Common myeloid progenitor, CD34-positive (primary cell): ENCODE data around the gene ADGRE3.
"Not testable (repeated sequence)": the region's sequence is repeated elsewhere in the genome, so short reads cannot be mapped to it uniquely, and the experiment has no call there.

ENCODE experiments used
- CTCF ChIA-PET: fragments of 350-600 bp; sonication (Branson Sonifier 250); formaldehyde crosslinking; loops from one replicate; lab custom pipeline; 2021; ENCODE audit warnings: antibody characterized with exemption; lab: Charles Lee
- POLR2A ChIA-PET: fragments of 350-600 bp; sonication (Branson Sonifier 250); formaldehyde crosslinking; loops from one replicate; lab custom pipeline; 2021; ENCODE audit warnings: antibody characterized with exemption; lab: Charles Lee
- DNase-seq, 3 donors: peaks; one replicate each; pipeline versions ENCODE4 v3.0.0 to v3.0.0-alpha.2; 2013
- H3K27ac ChIP-seq, 2 experiments: 1 replicate in 1 of 2; 2 replicates in 1 of 2; pipeline ENCODE4 v1.7.0; 2013; ENCODE audit warnings: inconsistent platforms in 2 of 2, low read length in 2 of 2, mild to moderate bottlenecking in 2 of 2, low read depth in 1 of 2, moderate library complexity in 1 of 2; ENCODE audit not compliant: severe bottlenecking in 2 of 2, insufficient read depth in 1 of 2, poor library complexity in 1 of 2
- H3K27me3 ChIP-seq, 5 experiments: replicated peaks in 2 of 5; 1 replicate in 3 of 5; 2 replicates in 2 of 5; pipeline versions ENCODE4 v1.6.1 to v1.7.0; 2013; ENCODE audit warnings: low read length in 4 of 5, mild to moderate bottlenecking in 2 of 5, moderate library complexity in 2 of 5, inconsistent platforms in 1 of 5; ENCODE audit not compliant: insufficient read depth in 5 of 5, control insufficient read depth in 4 of 5
- H3K36me3 ChIP-seq, 4 experiments: 1 replicate in 2 of 4; 2 replicates in 2 of 4; pipeline versions ENCODE4 v1.6.1 to v1.7.0; 2013; ENCODE audit warnings: low read length in 3 of 4, control low read depth in 1 of 4, mild to moderate bottlenecking in 1 of 4; ENCODE audit not compliant: control insufficient read depth in 4 of 4, insufficient read depth in 4 of 4
- H3K4me1 ChIP-seq, 4 experiments: 1 replicate in 3 of 4; 2 replicates in 1 of 4; pipeline versions ENCODE4 v1.6.1 to v1.7.1; 2013; ENCODE audit warnings: low read length in 3 of 4, mild to moderate bottlenecking in 3 of 4, control low read depth in 1 of 4, inconsistent platforms in 1 of 4, moderate library complexity in 1 of 4; ENCODE audit not compliant: control insufficient read depth in 4 of 4, insufficient read depth in 4 of 4; ENCODE audit errors: control extremely low read depth in 1 of 4
- H3K4me3 ChIP-seq, 7 experiments: 1 replicate in 4 of 7; 2 replicates in 3 of 7; pipeline versions ENCODE4 v1.5.1 to v1.7.0; 2013; ENCODE audit warnings: mild to moderate bottlenecking in 7 of 7, low read length in 6 of 7, moderate library complexity in 6 of 7, inconsistent platforms in 2 of 7, low read depth in 2 of 7, control low read depth in 1 of 7; ENCODE audit not compliant: insufficient read depth in 4 of 7, control insufficient read depth in 1 of 7; ENCODE audit errors: extremely low read depth in 1 of 7
- H3K9me3 ChIP-seq, 5 experiments: 1 replicate in 4 of 5; 2 replicates in 1 of 5; pipeline versions ENCODE4 v1.6.1 to v1.7.1; 2013; ENCODE audit warnings: low read length in 4 of 5, mild to moderate bottlenecking in 2 of 5, inconsistent platforms in 1 of 5, low read depth in 1 of 5, moderate library complexity in 1 of 5; ENCODE audit not compliant: control insufficient read depth in 4 of 5, insufficient read depth in 2 of 5; ENCODE audit errors: control extremely low read depth in 1 of 5
- WGBS: methylation state at CpG from one replicate; pipeline ENCODE4 v1.1.5; 2013; ENCODE audit not compliant: insufficient coverage; 5-methylcytosine and 5-hydroxymethylcytosine counted together

The ADGRE3 gene

DNA sequence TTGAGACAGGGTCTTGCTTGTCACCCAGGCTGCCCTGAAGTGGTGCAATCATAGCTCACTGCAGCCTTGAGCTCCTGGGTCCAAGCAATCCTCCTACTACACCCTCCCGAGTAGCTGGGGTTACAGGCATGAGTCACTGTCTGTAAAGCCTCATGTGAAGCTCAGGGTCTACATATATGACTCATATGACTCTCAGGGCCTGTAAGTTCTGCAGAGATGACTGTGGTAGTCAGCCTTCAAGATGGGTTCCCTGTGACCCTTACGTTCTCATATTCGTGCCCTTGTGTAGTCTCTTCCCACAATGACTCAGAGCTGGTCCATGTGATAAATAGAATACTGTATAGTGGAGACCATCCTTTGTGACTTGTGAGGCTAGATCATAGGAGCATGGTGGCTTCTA is 89.5 kb downstream of the ADGRE3 start:
- DNase-seq: peak in 1 of 3 donors; percentile 47
- H3K4me3 ChIP-seq, H3K36me3 ChIP-seq, POLR2A ChIA-PET, H3K4me1 ChIP-seq, H3K27ac ChIP-seq, CTCF ChIA-PET, H3K9me3 ChIP-seq, H3K27me3 ChIP-seq: not testable (repeated sequence)
- no CpG with 5 or more reads among the region's 3 CpGs for WGBS

DNA sequence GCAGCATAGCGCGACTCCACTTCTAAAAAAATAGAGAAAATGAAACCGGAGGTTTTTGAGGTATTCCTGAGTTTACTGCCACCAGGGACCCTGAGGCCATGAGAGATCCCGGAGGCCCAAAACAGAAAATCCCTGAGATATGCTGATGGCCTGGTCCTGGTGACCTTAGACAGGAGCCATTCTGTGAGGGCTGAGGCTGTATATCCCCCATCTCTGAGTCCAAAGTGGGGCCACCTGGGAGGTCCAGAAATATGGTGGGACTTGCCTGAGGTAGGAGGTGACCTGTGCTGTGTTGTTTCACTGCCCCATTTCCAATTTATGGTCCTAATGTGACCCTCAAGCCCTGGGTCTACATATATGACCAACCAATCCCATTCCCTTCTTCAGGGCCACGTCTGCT is 90.3 kb downstream of the ADGRE3 start:
- H3K4me3 ChIP-seq, POLR2A ChIA-PET, CTCF ChIA-PET, H3K9me3 ChIP-seq, DNase-seq, H3K4me1 ChIP-seq, H3K27me3 ChIP-seq, H3K27ac ChIP-seq, H3K36me3 ChIP-seq: not testable (repeated sequence)
- WGBS: 85% methylated on average over 2 of the region's 5 CpGs

DNA sequence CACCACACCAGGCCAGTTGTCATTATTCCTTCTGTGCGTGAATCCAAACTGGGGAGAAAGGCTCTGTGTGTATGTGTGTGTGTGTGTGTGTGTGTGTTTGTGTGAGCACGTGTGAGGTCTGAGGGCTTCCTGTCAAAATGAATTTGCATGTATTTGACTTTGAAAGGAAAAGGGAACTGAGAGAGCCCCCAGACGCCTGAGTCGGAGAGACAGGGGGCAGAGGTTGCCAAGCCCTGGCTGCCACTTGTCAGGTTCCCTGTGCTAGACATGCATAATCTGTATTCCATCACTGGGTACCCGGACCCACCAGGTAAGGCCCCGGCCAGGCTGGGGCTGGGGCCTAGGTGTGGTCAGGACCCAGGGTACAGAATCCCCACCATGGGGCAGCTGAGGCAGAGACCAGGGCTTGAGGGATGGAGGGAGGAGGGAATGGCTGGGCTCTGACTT is 91.7 kb downstream of the ADGRE3 start, which contains the start of gene CLEC17A:
Gene CLEC17A (plus strand): TSS at position 191 of the 447 bp plus-strand sequence. CDS start 77 bp downstream, at position 268.
- CTCF ChIA-PET: no interaction called here
- Histone ChIP-seq H3K4me1 (peaks cover 0 to 9% (median 6%) of the 10 kb centered on the region in 4 experiments), H3K27ac (no peak within 1 kb of the TSS), H3K4me3 (no peak within 1 kb of the TSS), H3K27me3 (no peaks in the 10 kb centered on the region), H3K36me3 (no peaks in the 10 kb centered on the region), H3K9me3 (no peaks in the 10 kb centered on the region)
- peak; percentile 57 to 87 (median 85) for DNase-seq
- POLR2A ChIA-PET: no interaction called here
- WGBS: 11% methylated on average over 5 of the region's 6 CpGs

DNA sequence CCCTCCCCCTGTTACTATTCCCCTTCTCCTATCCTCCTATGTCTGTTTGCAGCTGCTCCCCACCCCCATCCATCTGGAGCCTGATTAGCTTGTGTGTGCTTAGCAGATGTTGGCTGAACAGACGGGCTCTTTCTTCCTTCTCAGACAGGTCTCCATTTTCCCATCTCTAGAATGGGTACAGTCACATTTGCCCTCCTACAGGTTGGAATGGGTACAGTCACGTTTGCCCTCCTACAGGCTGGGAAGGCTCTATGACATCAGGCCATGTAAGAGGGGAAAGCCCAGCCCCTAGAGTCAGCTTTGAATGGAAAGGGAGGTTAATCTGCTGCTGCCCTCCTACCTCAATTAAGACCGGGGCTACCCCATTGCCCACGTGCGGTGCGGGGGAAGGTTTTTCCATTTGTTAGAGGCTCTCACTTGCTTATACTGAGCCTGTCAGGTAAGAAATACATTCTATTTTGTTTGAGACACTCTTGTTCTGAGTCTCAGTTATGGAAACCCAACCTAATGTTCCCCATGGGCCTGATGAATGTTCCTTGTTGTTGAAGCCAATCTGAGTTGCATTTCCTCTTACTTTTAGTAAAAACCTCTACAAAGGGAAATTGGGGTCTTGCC is 93.9 kb downstream of the ADGRE3 start:
- DNase-seq: no peak
- WGBS: 100% methylated on average over 5 of the region's 6 CpGs
- POLR2A ChIA-PET: no interaction called here

DNA sequence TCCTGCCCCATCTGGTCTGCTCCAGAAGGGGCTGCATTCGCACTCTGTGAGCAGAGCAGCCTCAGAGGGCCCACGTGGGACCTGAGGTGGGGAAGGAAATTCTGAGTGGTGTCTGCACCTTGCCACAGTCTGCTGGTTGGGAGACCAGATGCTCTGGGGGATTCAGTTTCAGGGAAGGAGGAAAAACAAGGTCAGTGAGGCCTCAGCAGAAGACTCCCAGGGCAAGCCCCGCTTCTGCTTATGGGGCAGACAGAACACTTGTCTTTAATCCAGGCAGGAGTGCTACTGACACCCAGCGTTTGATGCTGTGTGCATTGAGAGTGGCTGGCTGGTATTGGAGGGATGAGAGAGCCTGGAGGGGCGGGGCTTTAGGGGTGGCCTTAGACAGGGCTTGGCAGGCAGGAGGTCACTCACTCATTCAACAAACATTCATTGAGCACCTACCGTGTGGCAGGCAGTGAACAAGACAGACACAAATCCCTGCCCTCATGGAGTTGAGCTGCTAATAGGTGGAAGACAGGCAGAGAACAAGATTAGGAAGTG is 96.7 kb downstream of the ADGRE3 start:
- ChIA-PET POLR2A (no interaction called here), CTCF (interaction anchor here (12.4 kb wide), 1 partner anchor 109 kb away, joined by 290 read pairs; the partner anchor contains the start of gene ZNF333)
- H3K4me1 ChIP-seq: peaks cover 0 to 8% (median 6%) of the 10 kb centered on the region in 4 experiments

More for the DNA sequence above, 93.9 kb downstream of the ADGRE3 start:
- H3K4me1 ChIP-seq: peaks cover 0 to 10% (median 7%) of the 10 kb centered on the region in 4 experiments
- H3K4me3 ChIP-seq: no peak overlapping the region
- no peak overlapping the region for H3K27ac ChIP-seq
- H3K27me3 ChIP-seq: no peaks in the 10 kb centered on the region
- no peaks in the 10 kb centered on the region for H3K36me3 ChIP-seq
- CTCF ChIA-PET: interaction anchor here (12.4 kb wide), 1 partner anchor 106 kb away, joined by 290 read pairs; the partner anchor contains the start of gene ZNF333
- no peaks in the 10 kb centered on the region for H3K9me3 ChIP-seq

DNA sequence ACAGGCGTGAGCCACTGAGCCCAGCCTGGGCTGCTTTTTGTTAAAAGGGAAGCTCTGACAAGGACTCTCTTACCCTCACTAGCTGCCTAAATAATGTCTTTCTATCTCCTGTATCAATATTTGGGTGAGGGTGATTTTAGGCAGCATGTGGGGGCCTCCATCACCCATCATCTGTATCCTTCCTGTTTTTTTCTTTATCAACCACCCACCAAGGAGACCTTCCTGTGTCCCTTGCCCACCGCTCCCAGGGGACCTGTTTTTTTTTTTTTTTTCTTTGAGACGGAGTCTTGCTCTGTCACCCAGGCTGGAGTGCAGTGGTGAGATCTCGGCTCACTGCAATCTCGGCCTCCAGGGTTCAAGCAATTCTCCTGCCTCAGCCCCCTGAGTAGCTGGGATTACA is 97.4 kb downstream of the ADGRE3 start:
- Histone ChIP-seq H3K36me3 (no peaks in the 10 kb centered on the region), H3K27me3 (no peaks in the 10 kb centered on the region), H3K9me3 (no peaks in the 10 kb centered on the region), H3K4me3 (no peak overlapping the region), H3K4me1 (peaks cover 0 to 9% (median 6%) of the 10 kb centered on the region in 4 experiments), H3K27ac (no peak overlapping the region)
- peak in 1 of 3 donors; percentile 31 for DNase-seq
- ChIA-PET POLR2A (no interaction called here), CTCF (interaction anchor here (0.7 to 12.4 kb wide), 2 partner anchors 23 to 110 kb away, joined by 3 to 290 read pairs; partner anchors contain the start of gene ZNF333)
- 61% methylated on average over 4 of the region's 5 CpGs for WGBS

More for the DNA sequence above, 96.7 kb downstream of the ADGRE3 start:
- Histone ChIP-seq H3K36me3 (no peaks in the 10 kb centered on the region), H3K27ac (no peak overlapping the region), H3K4me3 (no peak overlapping the region), H3K27me3 (no peaks in the 10 kb centered on the region), H3K9me3 (no peaks in the 10 kb centered on the region)
- peak in 1 of 3 donors; percentile 35 for DNase-seq
- WGBS: 86% methylated on average over 1 of the region's 6 CpGs

DNA sequence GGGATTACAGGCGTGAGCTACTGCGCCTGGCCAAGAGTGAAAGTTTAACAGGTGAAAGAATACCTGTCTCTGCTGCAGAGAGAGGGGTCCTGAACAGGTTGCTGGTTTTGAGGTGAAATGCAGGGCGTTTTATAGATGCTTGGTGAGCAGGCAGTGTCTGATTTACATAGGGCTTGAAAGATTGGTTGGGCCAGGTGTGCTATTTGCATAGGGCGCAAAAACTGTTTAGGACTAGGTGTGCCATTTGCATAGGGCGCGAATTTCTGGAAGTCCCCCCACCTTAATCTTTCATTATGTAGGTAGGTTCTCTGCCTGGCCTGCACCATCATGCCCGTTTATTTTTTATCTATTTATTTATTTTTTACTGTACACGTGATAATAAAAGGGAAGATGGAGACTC is 98.3 kb downstream of the ADGRE3 start:
- WGBS: 91% methylated on average over 5 of the region's 8 CpGs
- Histone ChIP-seq H3K27ac (no peak overlapping the region), H3K27me3 (no peaks in the 10 kb centered on the region), H3K9me3 (no peaks in the 10 kb centered on the region), H3K36me3 (no peaks in the 10 kb centered on the region), H3K4me3 (no peak overlapping the region), H3K4me1 (peaks cover 0 to 15% (median 10%) of the 10 kb centered on the region in 4 experiments)
- ChIA-PET POLR2A (interaction anchor here (0.7 kb wide), 1 partner anchor 845 kb away, joined by 4 read pairs; no protein-coding TSS in a partner anchor), CTCF (interaction anchor here (0.7 to 12.4 kb wide), 2 partner anchors 22 to 110 kb away, joined by 3 to 290 read pairs; partner anchors contain the start of gene ZNF333)
- no peak for DNase-seq
